Breast epithelium (tissue), 3 donors: ENCODE data around the gene MS4A5.

Experiments used
- POLR2A ChIP-seq: fragments of 450-650 bp; IDR thresholded peaks from one replicate; pipeline ENCODE4 v1.6.1; 2016; ENCODE audit warnings: antibody characterized with exemption, mild to moderate bottlenecking, moderate library complexity
- POLR2AphosphoS5 ChIP-seq, 3 donors: sonication (generic); formaldehyde crosslinking; IDR thresholded peaks; one replicate each; pipeline ENCODE4 v1.6.1; 2017; ENCODE audit warnings: antibody characterized with exemption in 3 of 3
- TF ChIP-seq, protein P1 (sequence below), 3 donors: fragments of 450-650 bp; IDR thresholded peaks; one replicate each; pipeline ENCODE4 v1.5.1; 2016 to 2017; ENCODE audit warnings: antibody characterized with exemption in 3 of 3, mild to moderate bottlenecking in 3 of 3, moderate library complexity in 3 of 3

DNA sequence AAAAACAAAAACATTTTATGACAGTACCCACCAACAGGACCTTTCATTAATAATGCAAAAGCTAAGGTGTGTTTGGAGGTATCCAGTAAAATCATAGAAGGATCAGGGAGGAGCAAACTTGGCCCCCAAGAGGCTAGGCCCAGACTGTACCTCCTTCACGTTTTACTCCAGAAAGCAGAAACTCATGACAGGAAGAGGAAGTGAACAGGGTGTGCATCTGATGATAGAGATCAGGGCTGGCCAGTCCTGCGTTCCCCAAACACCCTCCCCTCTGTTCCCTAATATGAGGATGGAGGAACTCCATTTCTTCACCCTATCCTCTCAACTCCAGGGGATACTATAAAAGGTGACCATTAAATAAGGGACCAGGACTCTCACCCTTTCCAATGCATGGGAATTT is 53.0 kb downstream of the MS4A5 start:
- no peak for TF ChIP-seq POLR2AphosphoS5 (IDR thresholded peaks at IDR 0.05)
- TF ChIP-seq, protein P1, sequence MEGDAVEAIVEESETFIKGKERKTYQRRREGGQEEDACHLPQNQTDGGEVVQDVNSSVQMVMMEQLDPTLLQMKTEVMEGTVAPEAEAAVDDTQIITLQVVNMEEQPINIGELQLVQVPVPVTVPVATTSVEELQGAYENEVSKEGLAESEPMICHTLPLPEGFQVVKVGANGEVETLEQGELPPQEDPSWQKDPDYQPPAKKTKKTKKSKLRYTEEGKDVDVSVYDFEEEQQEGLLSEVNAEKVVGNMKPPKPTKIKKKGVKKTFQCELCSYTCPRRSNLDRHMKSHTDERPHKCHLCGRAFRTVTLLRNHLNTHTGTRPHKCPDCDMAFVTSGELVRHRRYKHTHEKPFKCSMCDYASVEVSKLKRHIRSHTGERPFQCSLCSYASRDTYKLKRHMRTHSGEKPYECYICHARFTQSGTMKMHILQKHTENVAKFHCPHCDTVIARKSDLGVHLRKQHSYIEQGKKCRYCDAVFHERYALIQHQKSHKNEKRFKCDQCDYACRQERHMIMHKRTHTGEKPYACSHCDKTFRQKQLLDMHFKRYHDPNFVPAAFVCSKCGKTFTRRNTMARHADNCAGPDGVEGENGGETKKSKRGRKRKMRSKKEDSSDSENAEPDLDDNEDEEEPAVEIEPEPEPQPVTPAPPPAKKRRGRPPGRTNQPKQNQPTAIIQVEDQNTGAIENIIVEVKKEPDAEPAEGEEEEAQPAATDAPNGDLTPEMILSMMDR (IDR thresholded peaks at IDR 0.05), result no peak
- no peak for TF ChIP-seq POLR2A
